WTC11 (cell line): Measurements from ENCODE around the gene SIK2. TPM values are rescaled to one million over a fixed set of nuclear protein-coding genes. Genes with fewer than 3 reads are reported as not detected.

Source experiments
- ATAC-seq: fragments of 200-7000 bp; cut with Tn5 transposase; 2 replicates; pipeline ENCODE4 v1.10.0; 2021; ENCODE audit warnings: mild to moderate bottlenecking, moderate library complexity
- CTCF ChIA-PET: fragments of 300-600 bp; sonication (Branson Sonifier 250); formaldehyde crosslinking; loops from one replicate; lab custom pipeline; 2021; ENCODE audit warnings: antibody characterized with exemption; lab: Charles Lee
- POLR2A ChIA-PET: fragments of 350-600 bp; sonication (Branson Sonifier 250); formaldehyde crosslinking; loops from one replicate; lab custom pipeline; 2021; ENCODE audit warnings: antibody characterized with exemption; lab: Charles Lee
- DNase-seq: peaks from one replicate; pipeline ENCODE4 v3.0.0; 2021; ENCODE audit warnings: low spot score
- H3K27ac Mint-ChIP-seq: 2 replicates; pipeline ENCODE4 v1.8.0; 2021; ENCODE audit warnings: mixed read lengths
- H3K27me3 Mint-ChIP-seq: 2 replicates; pipeline ENCODE4 v1.8.0; 2021; ENCODE audit warnings: low read depth, mild to moderate bottlenecking, moderate library complexity, mixed read lengths
- H3K36me3 Mint-ChIP-seq: 2 replicates; pipeline ENCODE4 v1.8.0; 2021; ENCODE audit warnings: mixed read lengths
- H3K4me1 Mint-ChIP-seq: 2 replicates; pipeline ENCODE4 v1.8.0; 2022; ENCODE audit warnings: mixed read lengths
- H3K4me3 Mint-ChIP-seq: 2 replicates; pipeline ENCODE4 v1.8.0; 2021; ENCODE audit warnings: mild to moderate bottlenecking, moderate library complexity, mixed read lengths
- H3K9me3 Mint-ChIP-seq: 2 replicates; pipeline ENCODE4 v1.8.0; 2021; ENCODE audit warnings: mixed read lengths
- ATF1 ChIP-seq: sonication (generic); formaldehyde crosslinking; IDR thresholded peaks from 2 replicates; pipeline ENCODE4 v1.8.1; 2023; ENCODE audit warnings: mild to moderate bottlenecking, moderate library complexity, missing genetic modification reagents
- E2F4 ChIP-seq: sonication (generic); formaldehyde crosslinking; IDR thresholded peaks from 2 replicates; pipeline ENCODE4 v1.8.1; 2022; ENCODE audit warnings: low read depth, mild to moderate bottlenecking, moderate library complexity, missing genetic modification reagents, borderline replicate concordance
- ELF4 ChIP-seq: sonication (generic); formaldehyde crosslinking; IDR thresholded peaks from 2 replicates; pipeline ENCODE4 v1.8.1; 2022; ENCODE audit warnings: low read depth, mild to moderate bottlenecking, moderate library complexity, missing genetic modification reagents
- ETV6 ChIP-seq: sonication (generic); formaldehyde crosslinking; IDR thresholded peaks from 2 replicates; pipeline ENCODE4 v1.8.1; 2022; ENCODE audit warnings: mild to moderate bottlenecking, missing genetic modification reagents
- HMGXB4 ChIP-seq: sonication (generic); formaldehyde crosslinking; IDR thresholded peaks from 2 replicates; pipeline ENCODE4 v1.8.1; 2023; ENCODE audit warnings: mild to moderate bottlenecking, moderate library complexity, missing genetic modification reagents
- JAZF1 ChIP-seq: fragments of 250-450 bp; sonication (Bioruptor Pico); IDR thresholded peaks from 2 replicates; pipeline ENCODE4 v1.9.0; 2021; ENCODE audit warnings: moderate library complexity, mild to moderate bottlenecking, inconsistent platforms
- KAT7 ChIP-seq: sonication (generic); formaldehyde crosslinking; IDR thresholded peaks from 2 replicates; pipeline ENCODE4 v1.8.1; 2023; ENCODE audit warnings: missing genetic modification reagents, mild to moderate bottlenecking, borderline replicate concordance
- MXD4 ChIP-seq: fragments of 250-450 bp; sonication (Bioruptor Pico); IDR thresholded peaks from 2 replicates; pipeline ENCODE4 v1.8.0; 2021; ENCODE audit warnings: mild to moderate bottlenecking, moderate library complexity, borderline replicate concordance
- NR1H2 ChIP-seq: sonication (generic); formaldehyde crosslinking; IDR thresholded peaks from 2 replicates; pipeline ENCODE4 v1.9.0; 2021; ENCODE audit warnings: mild to moderate bottlenecking, moderate library complexity, missing genetic modification reagents
- NR2C2 ChIP-seq: sonication (generic); formaldehyde crosslinking; IDR thresholded peaks from 2 replicates; pipeline ENCODE4 v1.8.0; 2022; ENCODE audit warnings: mild to moderate bottlenecking, missing genetic modification reagents
- RELA ChIP-seq: sonication (generic); formaldehyde crosslinking; IDR thresholded peaks from 2 replicates; pipeline ENCODE4 v1.8.1; 2022; ENCODE audit warnings: missing genetic modification reagents, mild to moderate bottlenecking, borderline replicate concordance
- SMAD4 ChIP-seq: sonication (generic); formaldehyde crosslinking; IDR thresholded peaks from 2 replicates; pipeline ENCODE4 v1.8.0; 2022; ENCODE audit warnings: mild to moderate bottlenecking, missing genetic modification reagents
- TEAD1 ChIP-seq: sonication (generic); formaldehyde crosslinking; IDR thresholded peaks from 2 replicates; pipeline ENCODE4 v1.8.0; 2022; ENCODE audit warnings: mild to moderate bottlenecking, missing genetic modification reagents
- ZNF317 ChIP-seq: sonication (generic); formaldehyde crosslinking; IDR thresholded peaks from 2 replicates; pipeline ENCODE4 v1.8.1; 2023; ENCODE audit warnings: low read depth, mild to moderate bottlenecking, moderate library complexity, missing genetic modification reagents, borderline replicate concordance
- ZNF396 ChIP-seq: fragments of 250-450 bp; sonication (Bioruptor Pico); IDR thresholded peaks from 2 replicates; pipeline ENCODE4 v1.8.0; 2021; ENCODE audit warnings: mild to moderate bottlenecking, moderate library complexity, borderline replicate concordance
- ZNF416 ChIP-seq: fragments of 250-450 bp; sonication (Bioruptor Pico); IDR thresholded peaks from 2 replicates; pipeline ENCODE4 v1.9.0; 2021; ENCODE audit warnings: mild to moderate bottlenecking, inconsistent platforms
- total RNA-seq: library from RNA; stranded (reverse); gene quantifications from 3 replicates; pipeline ENCODE4 v1.2.3, GENCODE V29; 2021
- TF ChIP-seq, protein P1 (sequence below): sonication (generic); formaldehyde crosslinking; IDR thresholded peaks from 2 replicates; pipeline ENCODE4 v1.8.1; 2023; ENCODE audit warnings: mild to moderate bottlenecking, missing genetic modification reagents, moderate library complexity
- TF ChIP-seq, protein P2 (sequence below): sonication (generic); formaldehyde crosslinking; IDR thresholded peaks from 2 replicates; pipeline ENCODE4 v1.8.0; 2023; ENCODE audit warnings: missing genetic modification reagents, mild to moderate bottlenecking, borderline replicate concordance
- TF ChIP-seq, protein P3 (sequence below): fragments of 250-450 bp; sonication (Bioruptor Pico); IDR thresholded peaks from 2 replicates; pipeline ENCODE4 v1.9.0; 2021; ENCODE audit warnings: mild to moderate bottlenecking

The SIK2 gene
- total RNA-seq, 1 experiment from 2014 or later: 7.2 TPM

- TF ChIP-seq, protein P1, sequence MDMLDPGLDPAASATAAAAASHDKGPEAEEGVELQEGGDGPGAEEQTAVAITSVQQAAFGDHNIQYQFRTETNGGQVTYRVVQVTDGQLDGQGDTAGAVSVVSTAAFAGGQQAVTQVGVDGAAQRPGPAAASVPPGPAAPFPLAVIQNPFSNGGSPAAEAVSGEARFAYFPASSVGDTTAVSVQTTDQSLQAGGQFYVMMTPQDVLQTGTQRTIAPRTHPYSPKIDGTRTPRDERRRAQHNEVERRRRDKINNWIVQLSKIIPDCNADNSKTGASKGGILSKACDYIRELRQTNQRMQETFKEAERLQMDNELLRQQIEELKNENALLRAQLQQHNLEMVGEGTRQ (CRISPR knock-in tag): no peak
- TF ChIP-seq E2F4 (CRISPR knock-in tag) (no peak), ELF4 (CRISPR knock-in tag) (no peak), HMGXB4 (CRISPR knock-in tag) (no peak), ATF1 (CRISPR knock-in tag) (no peak), NR1H2 (no peak), RELA (CRISPR knock-in tag) (no peak), ETV6 (CRISPR knock-in tag) (no peak), KAT7 (CRISPR knock-in tag) (no peak), MXD4 (CRISPR knock-in tag) (no peak), ZNF317 (CRISPR knock-in tag) (no peak)
- TF ChIP-seq, protein P2, sequence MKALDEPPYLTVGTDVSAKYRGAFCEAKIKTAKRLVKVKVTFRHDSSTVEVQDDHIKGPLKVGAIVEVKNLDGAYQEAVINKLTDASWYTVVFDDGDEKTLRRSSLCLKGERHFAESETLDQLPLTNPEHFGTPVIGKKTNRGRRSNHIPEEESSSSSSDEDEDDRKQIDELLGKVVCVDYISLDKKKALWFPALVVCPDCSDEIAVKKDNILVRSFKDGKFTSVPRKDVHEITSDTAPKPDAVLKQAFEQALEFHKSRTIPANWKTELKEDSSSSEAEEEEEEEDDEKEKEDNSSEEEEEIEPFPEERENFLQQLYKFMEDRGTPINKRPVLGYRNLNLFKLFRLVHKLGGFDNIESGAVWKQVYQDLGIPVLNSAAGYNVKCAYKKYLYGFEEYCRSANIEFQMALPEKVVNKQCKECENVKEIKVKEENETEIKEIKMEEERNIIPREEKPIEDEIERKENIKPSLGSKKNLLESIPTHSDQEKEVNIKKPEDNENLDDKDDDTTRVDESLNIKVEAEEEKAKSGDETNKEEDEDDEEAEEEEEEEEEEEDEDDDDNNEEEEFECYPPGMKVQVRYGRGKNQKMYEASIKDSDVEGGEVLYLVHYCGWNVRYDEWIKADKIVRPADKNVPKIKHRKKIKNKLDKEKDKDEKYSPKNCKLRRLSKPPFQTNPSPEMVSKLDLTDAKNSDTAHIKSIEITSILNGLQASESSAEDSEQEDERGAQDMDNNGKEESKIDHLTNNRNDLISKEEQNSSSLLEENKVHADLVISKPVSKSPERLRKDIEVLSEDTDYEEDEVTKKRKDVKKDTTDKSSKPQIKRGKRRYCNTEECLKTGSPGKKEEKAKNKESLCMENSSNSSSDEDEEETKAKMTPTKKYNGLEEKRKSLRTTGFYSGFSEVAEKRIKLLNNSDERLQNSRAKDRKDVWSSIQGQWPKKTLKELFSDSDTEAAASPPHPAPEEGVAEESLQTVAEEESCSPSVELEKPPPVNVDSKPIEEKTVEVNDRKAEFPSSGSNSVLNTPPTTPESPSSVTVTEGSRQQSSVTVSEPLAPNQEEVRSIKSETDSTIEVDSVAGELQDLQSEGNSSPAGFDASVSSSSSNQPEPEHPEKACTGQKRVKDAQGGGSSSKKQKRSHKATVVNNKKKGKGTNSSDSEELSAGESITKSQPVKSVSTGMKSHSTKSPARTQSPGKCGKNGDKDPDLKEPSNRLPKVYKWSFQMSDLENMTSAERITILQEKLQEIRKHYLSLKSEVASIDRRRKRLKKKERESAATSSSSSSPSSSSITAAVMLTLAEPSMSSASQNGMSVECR (CRISPR knock-in tag): no peak
- ChIA-PET POLR2A (interaction anchor here (0.7 kb wide), 1 partner anchor 241 kb away, joined by 6 read pairs; no protein-coding TSS in a partner anchor), CTCF (no interaction called here)
- ATAC-seq (no peak), DNase-seq (no peak)
- Mint-ChIP-seq H3K27ac (no peak overlapping the region), H3K4me3 (no peak overlapping the region), H3K27me3 (no peaks in the 10 kb centered on the region; the same call in 1 of the 2 replicates), H3K36me3 (peaks cover 85% of the 10 kb centered on the region), H3K4me1 (no peaks in the 10 kb centered on the region), H3K9me3 (no peaks in the 10 kb centered on the region)
Observed at GRCh38 chr11:111756097-111756496, 153.8 kb downstream of the SIK2 start.

DNA sequence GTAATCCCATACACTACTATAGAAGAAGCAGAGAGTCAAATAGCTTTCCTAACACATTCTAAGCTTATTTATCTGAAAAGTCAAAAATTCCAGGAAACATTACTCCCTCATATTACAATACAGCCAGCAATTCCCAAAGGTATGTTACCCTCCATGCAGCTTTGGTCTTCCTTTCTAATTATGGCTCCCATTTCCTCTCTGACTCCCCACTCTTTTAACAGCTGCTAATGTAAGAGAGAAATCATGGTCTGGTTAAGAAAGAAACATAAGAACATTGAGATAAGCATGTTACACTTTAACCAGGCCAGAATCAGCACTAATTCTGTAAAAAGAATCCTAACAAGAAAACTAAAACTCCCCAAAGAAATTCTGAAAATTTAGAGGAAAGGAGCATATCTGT lies 157.1 kb downstream of the SIK2 start:
- peaks cover 86% of the 10 kb centered on the region for H3K36me3 Mint-ChIP-seq
- no peak for ATAC-seq
- peaks cover 13% of the 10 kb centered on the region for H3K4me1 Mint-ChIP-seq
- no peaks in the 10 kb centered on the region for H3K9me3 Mint-ChIP-seq
- CTCF ChIA-PET: no interaction called here
- no peaks in the 10 kb centered on the region for H3K27me3 Mint-ChIP-seq
- H3K27ac Mint-ChIP-seq: no peak overlapping the region
- DNase-seq: no peak
- POLR2A ChIA-PET: no interaction called here
- H3K4me3 Mint-ChIP-seq: no peak overlapping the region
- no peak for TF ChIP-seq JAZF1
- no peak for TF ChIP-seq ATF1 (CRISPR knock-in tag)
- TF ChIP-seq, protein P3, sequence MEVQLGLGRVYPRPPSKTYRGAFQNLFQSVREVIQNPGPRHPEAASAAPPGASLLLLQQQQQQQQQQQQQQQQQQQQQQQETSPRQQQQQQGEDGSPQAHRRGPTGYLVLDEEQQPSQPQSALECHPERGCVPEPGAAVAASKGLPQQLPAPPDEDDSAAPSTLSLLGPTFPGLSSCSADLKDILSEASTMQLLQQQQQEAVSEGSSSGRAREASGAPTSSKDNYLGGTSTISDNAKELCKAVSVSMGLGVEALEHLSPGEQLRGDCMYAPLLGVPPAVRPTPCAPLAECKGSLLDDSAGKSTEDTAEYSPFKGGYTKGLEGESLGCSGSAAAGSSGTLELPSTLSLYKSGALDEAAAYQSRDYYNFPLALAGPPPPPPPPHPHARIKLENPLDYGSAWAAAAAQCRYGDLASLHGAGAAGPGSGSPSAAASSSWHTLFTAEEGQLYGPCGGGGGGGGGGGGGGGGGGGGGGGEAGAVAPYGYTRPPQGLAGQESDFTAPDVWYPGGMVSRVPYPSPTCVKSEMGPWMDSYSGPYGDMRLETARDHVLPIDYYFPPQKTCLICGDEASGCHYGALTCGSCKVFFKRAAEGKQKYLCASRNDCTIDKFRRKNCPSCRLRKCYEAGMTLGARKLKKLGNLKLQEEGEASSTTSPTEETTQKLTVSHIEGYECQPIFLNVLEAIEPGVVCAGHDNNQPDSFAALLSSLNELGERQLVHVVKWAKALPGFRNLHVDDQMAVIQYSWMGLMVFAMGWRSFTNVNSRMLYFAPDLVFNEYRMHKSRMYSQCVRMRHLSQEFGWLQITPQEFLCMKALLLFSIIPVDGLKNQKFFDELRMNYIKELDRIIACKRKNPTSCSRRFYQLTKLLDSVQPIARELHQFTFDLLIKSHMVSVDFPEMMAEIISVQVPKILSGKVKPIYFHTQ (CRISPR knock-in tag): no peak
- TF ChIP-seq, protein P1 (CRISPR knock-in tag): no peak
- TF ChIP-seq ZNF396: no peak
- TF ChIP-seq TEAD1: no peak
- no peak for TF ChIP-seq NR2C2 (CRISPR knock-in tag)
- TF ChIP-seq SMAD4 (CRISPR knock-in tag): no peak
- TF ChIP-seq ZNF416 (CRISPR knock-in tag): no peak
